Measurements from ENCODE around the gene ZFC3H1.
A peak's percentile ranks its signal among the peaks of the same experiment; 100 is the strongest.
"Not testable (repeated sequence)": the region's sequence is repeated elsewhere in the genome, so short reads cannot be mapped to it uniquely, and the experiment has no call there.

The ZFC3H1 gene

GRCh38 chr12:71663561-71664410, at the start of gene ZFC3H1, which contains the start of gene THAP2:
TSS of gene ZFC3H1 (minus strand) at chr12:71663848. CDS start at chr12:71663610, 238 bp downstream.
TSS of gene THAP2 (plus strand) at chr12:71664301. CDS start at chr12:71664510, 209 bp downstream.
- peak; percentile 90 for DNase-seq

- DNase-seq, result no peak
These were observed 46.9 kb upstream of the ZFC3H1 start for GRCh38 chr12:71710276-71711125.

GRCh38 chr12:71708658-71709057, 45.0 kb upstream of the ZFC3H1 start:
- no peak for DNase-seq

GRCh38 chr12:71704920-71705319, 41.3 kb upstream of the ZFC3H1 start:
- no peak for DNase-seq

- no peak for DNase-seq
These were observed 39.6 kb upstream of the ZFC3H1 start for GRCh38 chr12:71703206-71703605.

- DNase-seq, result no peak
These were observed 38.9 kb upstream of the ZFC3H1 start for GRCh38 chr12:71702590-71702989.

GRCh38 chr12:71702181-71702580, 38.5 kb upstream of the ZFC3H1 start:
- not testable (repeated sequence) for DNase-seq

- DNase-seq, result no peak
These were observed 32.1 kb upstream of the ZFC3H1 start for GRCh38 chr12:71695782-71696181.

- DNase-seq, result no peak
These were observed 30.6 kb upstream of the ZFC3H1 start for GRCh38 chr12:71694099-71694820.

GRCh38 chr12:71693651-71694050, 30.0 kb upstream of the ZFC3H1 start:
- not testable (repeated sequence) for DNase-seq

- no peak for DNase-seq
These were observed 29.5 kb upstream of the ZFC3H1 start for GRCh38 chr12:71693126-71693525.

GRCh38 chr12:71691504-71692129, 28.0 kb upstream of the ZFC3H1 start:
- no peak for DNase-seq

GRCh38 chr12:71688961-71689570, 25.4 kb upstream of the ZFC3H1 start:
- no peak for DNase-seq

GRCh38 chr12:71687172-71687571, 23.5 kb upstream of the ZFC3H1 start:
- DNase-seq, result not testable (repeated sequence)

- no peak for DNase-seq
These were observed 23.0 kb upstream of the ZFC3H1 start for GRCh38 chr12:71686658-71687025.

- peak; percentile 90 for DNase-seq
These were observed 22.4 kb upstream of the ZFC3H1 start, which contains the start of gene TMEM19 for GRCh38 chr12:71685914-71686657. TSS of gene TMEM19 (plus strand) at chr12:71686082. CDS start at chr12:71686681, 599 bp downstream.

- no peak for DNase-seq
These were observed 21.8 kb upstream of the ZFC3H1 start for GRCh38 chr12:71685312-71685906.

GRCh38 chr12:71684081-71684480, 20.4 kb upstream of the ZFC3H1 start:
- no peak for DNase-seq

GRCh38 chr12:71683633-71684032, 20.0 kb upstream of the ZFC3H1 start:
- no peak for DNase-seq

GRCh38 chr12:71682466-71682865, 18.8 kb upstream of the ZFC3H1 start:
- DNase-seq, result no peak

- DNase-seq, result no peak
These were observed 8.2 kb upstream of the ZFC3H1 start for GRCh38 chr12:71671816-71672215.

Data from activated CD8-positive, alpha-beta memory T cell treated with anti-CD3 and anti-CD28 coated beads, Interleukin-2, amount 50 U/mL, for 48 hours (primary cell).